ENCODE measurements around the gene MUCL3. TPM values are rescaled to one million over a fixed set of nuclear protein-coding genes. Genes with fewer than 3 reads are reported as not detected.

MUCL3 gene
- total and polyA plus RNA-seq, 2 of the 8 experiments (the other 6 are each of a cell fraction or from before 2014, with no cell fraction given): 0.15 to 0.37 TPM

GRCh38 chr6:30966154-30966553 lies 25.4 kb downstream of the MUCL3 start:
- no peak overlapping the region for H3K14ac ChIP-seq (ENCODE audit: insufficient read length)
- no peak for FAIRE-seq
- no peaks in the 10 kb centered on the region; the same call in 1 of the 2 replicates for H3K23me2 ChIP-seq (ENCODE audit: low read depth, low read length)
- TF ChIP-seq TAF7 (optimal IDR thresholded peaks at IDR 0.05; ENCODE audit: borderline replicate concordance, low read depth, low read length) (no peak), CBX5 (IDR thresholded peaks at IDR 0.05; ENCODE audit: low read depth, low read length) (no peak), CHD2 (IDR thresholded peaks at IDR 0.05; ENCODE audit: low read length) (no peak), CTCF (IDR thresholded peaks at IDR 0.05; ENCODE audit: control extremely low read depth in 1 of 3, insufficient read depth in 1 of 3, low read depth in 1 of 3, low read length in 3 of 3) (no peak), GABPA (IDR thresholded peaks at IDR 0.05; ENCODE audit: borderline replicate concordance, insufficient read depth, low read length) (no peak), HDAC2 (IDR thresholded peaks at IDR 0.05; ENCODE audit: borderline replicate concordance in 1 of 2, low read depth in 2 of 2, low read length in 2 of 2) (no peak), SUZ12 (IDR thresholded peaks at IDR 0.05; ENCODE audit: low read length) (no peak), JUN (IDR thresholded peaks at IDR 0.05; ENCODE audit: low read depth, low read length) (no peak), PHF8 (conservative IDR thresholded peaks at IDR 0.05; ENCODE audit: low read depth, low read length) (no peak), JUND (IDR thresholded peaks at IDR 0.05; ENCODE audit: low read length) (no peak), POLR2AphosphoS5 (IDR thresholded peaks at IDR 0.05; ENCODE audit: low read depth, low read length) (no peak), SP2 (IDR thresholded peaks at IDR 0.05; ENCODE audit: low read length) (no peak)

More at GRCh38 chr6:30966154-30966553, 25.4 kb downstream of the MUCL3 start:
- H3K56ac ChIP-seq (replicated peaks; ENCODE audit: insufficient read length, low read depth, low read length): no peak overlapping the region
- H3K79me2 ChIP-seq (ENCODE audit: control insufficient read depth in 1 of 2, insufficient read depth in 2 of 2, low read length in 2 of 2): no peaks in the 10 kb centered on the region
- no peak for DNase-seq (ENCODE audit: low read depth in 1 of 2, low spot score in 2 of 2)
- H2BK120ac ChIP-seq (replicated peaks; ENCODE audit: low read depth, low read length): no peak overlapping the region
- H3K23ac ChIP-seq (ENCODE audit: insufficient read length): no peak overlapping the region
- no peak overlapping the region for H4K8ac ChIP-seq (ENCODE audit: extremely low read depth, insufficient read depth, low read length)
- no peak overlapping the region for H2AFZ ChIP-seq (ENCODE audit: low read length)
- ChIA-PET CTCF (ENCODE audit: partially characterized antibody) (interaction anchor here (1.0 to 3.4 kb wide), 3 partner anchors 9 to 144 kb away, joined by 3 to 10 read pairs (median 4); no protein-coding TSS in a partner anchor), POLR2A (ENCODE audit: partially characterized antibody) (no interaction called here)
- H2BK12ac ChIP-seq (ENCODE audit: low read depth, low read length): no peak overlapping the region
- H3K18ac ChIP-seq (ENCODE audit: extremely low read depth, low read length): no peak overlapping the region
- no peaks in the 10 kb centered on the region for H3K79me1 ChIP-seq (ENCODE audit: low read depth, low read length)
- no peaks in the 10 kb centered on the region for H4K20me1 ChIP-seq (replicated peaks in 1 of 2; ENCODE audit: control insufficient read depth in 1 of 2, insufficient read depth in 2 of 2, low read length in 2 of 2)
- H3K4me2 ChIP-seq (ENCODE audit: insufficient read depth in 1 of 2, low read depth in 2 of 2, low read length in 2 of 2): no peak overlapping the region
- no peak overlapping the region for H2AK5ac ChIP-seq (ENCODE audit: low read depth, low read length)
- H4K5ac ChIP-seq (ENCODE audit: insufficient read length, low read depth, low read length): no peak overlapping the region
- no peak overlapping the region for H4K91ac ChIP-seq (replicated peaks; ENCODE audit: insufficient read length, low read length)
- no peak overlapping the region for H2BK15ac ChIP-seq (ENCODE audit: low read length)
- H3K27ac ChIP-seq (ENCODE audit: low read depth, low read length): no peak overlapping the region
- no peak overlapping the region for H3K4me3 ChIP-seq (ENCODE audit: extremely low read depth in 1 of 4, insufficient read depth in 2 of 4, low read depth in 3 of 4, low read length in 4 of 4)
- H3K4ac ChIP-seq (replicated peaks; ENCODE audit: insufficient read length, low read depth, low read length): no peak overlapping the region
- 68% methylated on average over 3 of the region's 3 CpGs; no CpG with 5 or more reads in 1 of the 2 experiments for WGBS, 2 experiments (ENCODE audit: extremely low coverage in 1 of 2, insufficient coverage in 1 of 2, insufficient read length in 1 of 2, insufficient replicate concordance in 2 of 2, low coverage in 1 of 2, low lambda C conversion rate in 2 of 2, missing lambda C conversion rate in 1 of 2)
- peaks cover 0 to 4% (median 0%) of the 10 kb centered on the region in 4 experiments; a peak in 1 of 7 replicates for H3K4me1 ChIP-seq (replicated peaks in 1 of 4; ENCODE audit: control insufficient read depth in 3 of 4, insufficient read depth in 4 of 4, low read length in 3 of 4)
- no peak overlapping the region for H2BK5ac ChIP-seq (ENCODE audit: low read depth, low read length)
- no peaks in the 10 kb centered on the region for H3K36me3 ChIP-seq (ENCODE audit: control insufficient read depth in 2 of 4, insufficient read depth in 4 of 4, low read length in 3 of 4)
- H2BK20ac ChIP-seq (ENCODE audit: low read length): 0 out of 2 replicates have a peak overlapping the region, but pooled peaks have one; percentile 13
- no peaks in the 10 kb centered on the region for H3K9me3 ChIP-seq (ENCODE audit: insufficient read depth in 2 of 2, low read depth in 1 of 2, low read length in 1 of 2)
- H3K27me3 ChIP-seq (replicated peaks in 1 of 4; ENCODE audit: control insufficient read depth in 3 of 4, extremely low read depth in 1 of 4, insufficient read depth in 3 of 4, low read length in 3 of 4): no peaks in the 10 kb centered on the region
- H3K9ac ChIP-seq (replicated peaks in 1 of 4; ENCODE audit: extremely low read depth in 1 of 4, low read depth in 3 of 4, low read length in 3 of 4): no peak overlapping the region

Measured in H1 (cell line).